ENCODE results near the gene TMED6. TPM values are rescaled to one million over a fixed set of nuclear protein-coding genes. Genes with fewer than 3 reads are reported as not detected.
A peak's percentile ranks its signal among the peaks of the same experiment; 100 is the strongest.
"Not testable (repeated sequence)": the region's sequence is repeated elsewhere in the genome, so short reads cannot be mapped to it uniquely, and the experiment has no call there.

The TMED6 gene
- total RNA-seq, 2 experiments from 2014 or later: 1.3 to 1.8 TPM

GRCh38 chr16:69378036-69378435 is 26.4 kb upstream of the TMED6 start:
- no peak overlapping the region for H3K27ac Mint-ChIP-seq
- ChIA-PET POLR2A (interaction anchor here (0.8 to 1.1 kb wide), 3 partner anchors 38 to 349 kb away, joined by 3 read pairs; no protein-coding TSS in a partner anchor), CTCF (interaction anchor here (7.7 kb wide), 1 partner anchor 18 kb away, joined by 39 read pairs; no protein-coding TSS in a partner anchor)
- H3K36me3 Mint-ChIP-seq (ENCODE audit: low read depth): peaks cover 54% of the 10 kb centered on the region
- no peaks in the 10 kb centered on the region for H3K27me3 Mint-ChIP-seq
- H3K4me1 Mint-ChIP-seq: peaks cover 18% of the 10 kb centered on the region
- H3K4me3 Mint-ChIP-seq: no peak overlapping the region
- no peaks in the 10 kb centered on the region for H3K9me3 Mint-ChIP-seq
- DNase-seq: no peak

- Mint-ChIP-seq H3K27ac (no peak overlapping the region), H3K27me3 (no peaks in the 10 kb centered on the region), H3K4me3 (no peak overlapping the region), H3K36me3 (ENCODE audit: low read depth) (peaks cover 52% of the 10 kb centered on the region), H3K4me1 (peaks cover 9% of the 10 kb centered on the region), H3K9me3 (no peaks in the 10 kb centered on the region)
- ChIA-PET CTCF (interaction anchor here (0.6 kb wide), 1 partner anchor 991 kb away, joined by 3 read pairs; no protein-coding TSS in a partner anchor), POLR2A (interaction anchor here (2.0 kb wide), 1 partner anchor 8 kb away, joined by 6 read pairs; no protein-coding TSS in a partner anchor)
- no peak for DNase-seq
Measured at GRCh38 chr16:69376393-69377059, 24.9 kb upstream of the TMED6 start.

DNA sequence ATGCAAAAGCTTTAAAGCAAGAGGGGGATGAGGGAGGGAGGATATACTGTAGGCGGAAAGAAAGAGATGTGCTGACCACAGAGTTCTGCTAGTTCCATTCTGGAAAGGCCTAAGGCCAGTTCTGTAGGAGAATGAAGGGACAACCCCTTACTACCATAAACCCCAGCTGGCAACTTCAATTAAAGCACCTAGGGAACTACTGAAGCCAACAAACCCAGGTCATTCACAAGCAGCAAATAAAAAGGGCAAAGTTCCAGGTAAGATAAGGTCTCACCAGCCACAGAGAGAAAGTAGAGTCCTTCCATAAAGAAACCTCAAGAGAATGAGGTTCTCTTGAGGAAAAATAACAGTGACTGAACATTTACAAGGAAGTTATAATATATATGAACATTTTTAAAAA is 21.4 kb upstream of the TMED6 start:
- no peak overlapping the region for H3K4me3 Mint-ChIP-seq
- no peak overlapping the region for H3K27ac Mint-ChIP-seq
- DNase-seq: no peak
- POLR2A ChIA-PET: interaction anchor here (1.0 kb wide), 1 partner anchor 53 kb away, joined by 3 read pairs; no protein-coding TSS in a partner anchor
- H3K36me3 Mint-ChIP-seq (ENCODE audit: low read depth): peaks cover 52% of the 10 kb centered on the region
- no peaks in the 10 kb centered on the region for H3K27me3 Mint-ChIP-seq
- no peaks in the 10 kb centered on the region for H3K9me3 Mint-ChIP-seq
- peaks cover 7% of the 10 kb centered on the region for H3K4me1 Mint-ChIP-seq
- CTCF ChIA-PET: no interaction called here

DNA sequence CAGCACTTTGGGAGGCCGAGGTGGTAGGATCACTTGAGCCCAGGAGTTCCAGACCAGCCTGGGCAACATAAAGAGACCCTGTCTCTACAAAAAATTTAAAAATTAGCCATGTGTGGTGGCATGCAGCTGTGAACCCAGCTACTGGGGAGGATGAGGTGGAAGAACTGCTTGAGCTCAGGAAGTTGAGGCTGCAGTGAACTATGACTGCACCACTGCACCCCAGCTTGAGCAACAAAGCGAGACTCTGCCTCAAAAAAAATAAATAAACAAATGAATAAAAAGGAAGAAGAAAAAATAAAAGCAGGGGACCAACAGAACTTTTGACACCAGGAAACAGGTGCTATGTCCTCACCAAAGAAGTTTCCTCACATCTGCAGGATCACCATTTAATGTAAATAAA is 20.0 kb upstream of the TMED6 start:
- POLR2A ChIA-PET: no interaction called here
- Mint-ChIP-seq H3K27ac (no peak overlapping the region), H3K4me3 (no peak overlapping the region), H3K36me3 (ENCODE audit: low read depth) (peaks cover 60% of the 10 kb centered on the region), H3K4me1 (peaks cover 9% of the 10 kb centered on the region), H3K27me3 (no peaks in the 10 kb centered on the region), H3K9me3 (no peaks in the 10 kb centered on the region)
- DNase-seq: no peak
- CTCF ChIA-PET: no interaction called here

DNA sequence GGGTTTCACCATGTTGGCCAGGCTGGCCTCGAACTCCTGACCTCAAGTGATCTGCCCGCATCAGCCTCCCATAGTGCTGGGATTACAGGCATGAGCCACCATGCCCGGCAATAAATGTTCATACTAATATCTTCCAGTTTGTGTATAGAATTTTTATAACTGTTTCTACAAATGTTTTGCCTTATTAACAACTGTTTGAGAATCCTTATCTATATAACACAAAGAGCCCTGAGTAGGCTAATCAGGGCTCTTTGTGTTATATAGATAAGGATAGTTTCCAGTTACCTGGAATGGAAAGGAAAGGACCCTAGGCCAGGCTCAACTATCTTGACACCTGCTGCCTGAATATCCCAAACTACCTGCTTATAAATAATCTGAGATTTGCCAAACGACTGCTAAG is 17.3 kb upstream of the TMED6 start:
- Mint-ChIP-seq H3K27me3 (no peaks in the 10 kb centered on the region), H3K27ac (no peak overlapping the region), H3K36me3 (ENCODE audit: low read depth) (peaks cover 67% of the 10 kb centered on the region), H3K4me1 (peaks cover 9% of the 10 kb centered on the region), H3K9me3 (no peaks in the 10 kb centered on the region), H3K4me3 (no peak overlapping the region)
- ChIA-PET POLR2A (no interaction called here), CTCF (no interaction called here)
- no peak for DNase-seq

DNA sequence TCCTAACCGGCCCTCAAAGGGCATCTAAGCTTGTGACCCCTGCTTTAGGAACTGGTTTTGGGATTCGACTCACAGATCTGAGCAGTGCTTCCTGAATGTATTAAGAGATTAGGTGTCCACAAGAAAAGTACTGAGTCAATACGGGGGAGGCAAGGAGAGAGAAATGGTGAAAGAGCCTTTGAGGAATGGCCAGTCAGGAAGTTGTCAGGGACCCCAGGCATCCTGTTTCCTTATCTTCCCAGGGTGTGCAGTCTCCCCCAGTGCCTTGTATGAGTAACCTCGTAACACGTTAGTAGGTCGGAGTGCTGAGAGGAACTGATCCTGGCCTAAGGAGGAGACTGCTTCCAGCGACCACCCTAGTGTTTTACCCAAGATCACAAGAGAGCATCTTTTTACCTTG is 16.4 kb upstream of the TMED6 start:
- H3K36me3 Mint-ChIP-seq (ENCODE audit: low read depth): peaks cover 66% of the 10 kb centered on the region
- H3K9me3 Mint-ChIP-seq: no peaks in the 10 kb centered on the region
- H3K4me1 Mint-ChIP-seq: peaks cover 9% of the 10 kb centered on the region
- DNase-seq: no peak
- ChIA-PET CTCF (no interaction called here), POLR2A (interaction anchor here (0.9 kb wide), 1 partner anchor 29 kb away, joined by 3 read pairs; the partner anchor contains the start of gene COG8)
- no peaks in the 10 kb centered on the region for H3K27me3 Mint-ChIP-seq
- no peak overlapping the region for H3K27ac Mint-ChIP-seq
- no peak overlapping the region for H3K4me3 Mint-ChIP-seq

DNA sequence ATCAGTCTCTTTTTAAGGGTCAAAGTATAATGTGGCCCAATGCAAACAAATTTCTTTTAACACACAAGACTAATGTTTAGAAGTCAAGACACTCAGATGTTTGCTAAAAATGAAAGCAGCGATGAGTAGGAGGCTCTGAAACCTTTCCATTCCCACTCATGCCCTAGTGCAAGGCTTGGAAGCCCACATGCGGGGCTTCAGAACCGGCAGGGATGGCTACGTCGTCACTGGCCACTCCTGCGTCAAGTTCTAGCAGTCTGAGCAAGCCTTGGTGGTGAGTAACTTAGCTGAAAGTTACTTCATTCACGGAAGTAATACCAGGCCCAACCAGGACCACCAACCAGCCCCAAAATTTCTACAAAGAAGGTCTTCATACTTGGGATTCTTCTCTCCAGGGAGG is 14.8 kb upstream of the TMED6 start:
- DNase-seq: no peak
- Mint-ChIP-seq H3K4me1 (peaks cover 7% of the 10 kb centered on the region), H3K27ac (no peak overlapping the region), H3K27me3 (no peaks in the 10 kb centered on the region), H3K36me3 (ENCODE audit: low read depth) (peaks cover 65% of the 10 kb centered on the region), H3K4me3 (no peak overlapping the region), H3K9me3 (no peaks in the 10 kb centered on the region)
- CTCF ChIA-PET: no interaction called here
- POLR2A ChIA-PET: interaction anchor here (1.0 to 1.3 kb wide), 2 partner anchors 20 to 26 kb away, joined by 3 read pairs; no protein-coding TSS in a partner anchor

- CTCF ChIA-PET: no interaction called here
- POLR2A ChIA-PET: interaction anchor here (0.8 to 1.3 kb wide), 3 partner anchors 19 to 26 kb away, joined by 3 to 4 read pairs (median 3); no protein-coding TSS in a partner anchor
- Mint-ChIP-seq H3K27ac (peak overlapping the region; percentile 8), H3K4me1 (peaks cover 6% of the 10 kb centered on the region), H3K4me3 (no peak overlapping the region), H3K36me3 (ENCODE audit: low read depth) (peaks cover 67% of the 10 kb centered on the region), H3K9me3 (no peaks in the 10 kb centered on the region), H3K27me3 (no peaks in the 10 kb centered on the region)
- no peak for DNase-seq
Measured at GRCh38 chr16:69365901-69366300, 14.3 kb upstream of the TMED6 start.

GRCh38 chr16:69364088-69364487 is 12.5 kb upstream of the TMED6 start:
- H3K36me3 Mint-ChIP-seq (ENCODE audit: low read depth): peaks cover 54% of the 10 kb centered on the region
- no peak overlapping the region for H3K27ac Mint-ChIP-seq
- CTCF ChIA-PET: no interaction called here

DNA sequence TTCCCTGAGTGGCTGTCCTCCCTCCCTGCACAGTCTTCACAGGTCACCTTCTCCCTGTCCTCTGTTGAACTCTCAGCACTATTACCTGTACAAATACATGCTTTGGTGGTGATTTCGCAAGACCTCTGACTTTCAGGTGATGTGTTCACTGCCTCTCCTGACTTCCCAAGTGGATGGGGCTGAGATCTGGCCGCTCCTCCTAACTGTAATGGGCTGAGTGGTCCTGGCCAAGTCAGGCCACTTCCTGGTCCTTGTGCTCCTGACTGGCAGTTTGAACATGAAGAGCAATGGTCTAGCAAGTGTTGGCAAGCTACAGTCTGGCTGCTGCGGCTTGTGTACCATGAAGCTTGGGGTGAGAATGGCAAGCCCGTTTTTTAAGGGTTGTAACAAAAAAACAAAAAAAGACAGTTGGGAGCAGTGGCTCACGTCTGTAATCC is 11.7 kb upstream of the TMED6 start:
- Mint-ChIP-seq H3K36me3 (ENCODE audit: low read depth) (peaks cover 48% of the 10 kb centered on the region), H3K4me3 (no peak overlapping the region), H3K27me3 (no peaks in the 10 kb centered on the region), H3K27ac (no peak overlapping the region), H3K9me3 (no peaks in the 10 kb centered on the region), H3K4me1 (peaks cover 2% of the 10 kb centered on the region)
- CTCF ChIA-PET: no interaction called here
- DNase-seq: no peak
- POLR2A ChIA-PET: no interaction called here

More at GRCh38 chr16:69364088-69364487, 12.5 kb upstream of the TMED6 start:
- H3K4me3 Mint-ChIP-seq: no peak overlapping the region
- H3K9me3 Mint-ChIP-seq: no peaks in the 10 kb centered on the region
- no peaks in the 10 kb centered on the region for H3K27me3 Mint-ChIP-seq
- DNase-seq: no peak
- peaks cover 2% of the 10 kb centered on the region for H3K4me1 Mint-ChIP-seq
- POLR2A ChIA-PET: interaction anchor here (0.9 kb wide), 1 partner anchor 24 kb away, joined by 4 read pairs; no protein-coding TSS in a partner anchor

DNA sequence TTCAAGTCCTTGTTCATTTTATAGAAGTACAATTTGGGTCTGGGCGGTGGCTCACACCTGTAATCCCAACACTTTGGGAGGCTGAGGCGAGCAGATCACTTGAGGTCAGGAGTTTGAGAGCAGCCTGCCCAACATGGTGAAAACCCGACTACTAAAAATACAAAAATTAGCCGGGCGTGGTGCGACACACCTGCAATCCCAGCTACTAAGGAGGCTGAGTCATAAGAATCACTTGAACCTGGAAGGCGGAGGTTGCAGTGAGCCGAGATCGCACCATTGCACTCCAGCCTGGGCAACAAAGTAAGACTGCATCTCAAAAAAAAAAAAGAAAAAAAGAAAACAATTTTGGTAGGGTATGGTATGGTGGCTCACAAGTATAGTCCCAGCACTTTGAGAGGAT is 8.5 kb upstream of the TMED6 start:
- H3K4me3 Mint-ChIP-seq, DNase-seq, H3K27me3 Mint-ChIP-seq, POLR2A ChIA-PET, H3K4me1 Mint-ChIP-seq, CTCF ChIA-PET, H3K9me3 Mint-ChIP-seq, H3K27ac Mint-ChIP-seq: not testable (repeated sequence)
- H3K36me3 Mint-ChIP-seq (ENCODE audit: low read depth): peaks cover 35% of the 10 kb centered on the region

DNA sequence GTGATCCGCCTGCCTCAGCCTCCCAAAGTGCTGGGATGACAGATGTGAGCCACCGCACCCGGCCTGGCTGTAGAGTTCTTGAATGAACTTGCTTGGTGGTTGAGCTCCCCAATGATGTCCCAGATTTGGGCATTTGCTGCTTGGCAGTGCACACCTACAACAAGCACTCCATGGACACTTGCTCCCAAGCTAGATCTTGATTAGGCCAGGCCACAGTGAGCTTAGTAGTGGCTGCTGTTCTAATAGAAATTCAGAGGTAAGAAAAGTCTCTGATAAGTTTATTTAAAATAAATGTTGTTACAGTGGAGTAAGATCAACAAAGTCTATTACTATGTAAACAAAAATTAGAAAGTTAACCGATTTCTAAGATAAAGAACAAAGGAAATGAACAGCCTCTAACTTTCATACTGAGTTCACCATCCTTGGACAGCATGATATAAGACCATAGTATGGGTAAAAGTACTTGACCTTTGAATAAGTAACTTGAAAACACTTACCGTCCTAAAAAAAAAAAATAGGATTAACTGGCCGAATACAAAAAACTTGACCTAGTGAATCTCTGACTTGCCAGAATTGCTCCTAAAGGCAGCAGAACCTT is 951 bp downstream of the TMED6 start:
- Mint-ChIP-seq H3K27ac (no peak overlapping the region), H3K4me3 (no peak overlapping the region), H3K27me3 (no peaks in the 10 kb centered on the region), H3K4me1 (peaks cover 11% of the 10 kb centered on the region), H3K9me3 (no peaks in the 10 kb centered on the region), H3K36me3 (ENCODE audit: low read depth) (peaks cover 23% of the 10 kb centered on the region)
- ChIA-PET CTCF (no interaction called here), POLR2A (interaction anchor here (0.9 to 2.2 kb wide), 2 partner anchors 10 to 11 kb away, joined by 3 to 7 read pairs; no protein-coding TSS in a partner anchor)
- no peak for DNase-seq

DNA sequence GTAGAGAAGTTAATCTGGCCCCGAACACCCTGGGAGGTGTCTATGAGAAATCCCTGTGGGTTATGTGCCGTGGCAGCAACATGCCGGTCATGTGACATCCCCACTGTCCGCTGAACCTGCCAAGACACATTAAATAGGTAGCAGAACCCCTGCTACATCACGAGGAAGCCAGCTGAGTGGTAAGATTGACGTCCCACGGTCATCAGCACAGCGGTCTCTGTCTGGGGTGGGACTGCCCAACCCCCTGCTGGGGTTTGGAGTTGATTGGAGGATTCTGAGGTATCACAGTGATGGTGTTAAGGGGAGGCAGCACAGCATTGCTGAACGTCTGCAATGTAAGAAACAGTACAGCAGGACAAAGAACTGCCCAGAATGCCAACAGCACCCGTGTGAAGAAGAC is 2.0 kb downstream of the TMED6 start:
- CTCF ChIA-PET: no interaction called here
- Mint-ChIP-seq H3K9me3 (no peaks in the 10 kb centered on the region), H3K36me3 (ENCODE audit: low read depth) (peaks cover 20% of the 10 kb centered on the region)

More for the DNA sequence above, 2.0 kb downstream of the TMED6 start:
- Mint-ChIP-seq H3K4me1 (peaks cover 13% of the 10 kb centered on the region), H3K27ac (no peak overlapping the region), H3K4me3 (no peak overlapping the region), H3K27me3 (no peaks in the 10 kb centered on the region)
- no peak for DNase-seq
- POLR2A ChIA-PET: interaction anchor here (1.2 to 2.2 kb wide), 2 partner anchors 9 to 20 kb away, joined by 6 to 7 read pairs; no protein-coding TSS in a partner anchor

Measured in activated CD4-positive, alpha-beta memory T cell treated with anti-CD3 and anti-CD28 coated beads, Interleukin-2, amount 10 ng/mL, durations not matched to agents 7 days and 5 days (primary cell).